ENCODE data around the gene LRG1. TPM values are rescaled to one million over a fixed set of nuclear protein-coding genes. Genes with fewer than 3 reads are reported as not detected.

LRG1 gene
- total and polyA plus RNA-seq, 8 donors, result 2.1 to 23.3 (median 7.6) TPM; not detected in 1

GRCh38 chr19:4553092-4553695 is 13.4 kb upstream of the LRG1 start:
- Histone ChIP-seq H3K36me3 (peaks cover 0 to 20% (median 6%) of the 10 kb centered on the region in 4 donors), H3K9me3 (no peaks in the 10 kb centered on the region), H3K4me3 (no peak overlapping the region), H3K27ac (no peak overlapping the region), H3K27me3 (peaks cover 0 to 35% (median 4%) of the 10 kb centered on the region in 3 donors), H3K4me1 (peaks cover 0 to 23% (median 2%) of the 10 kb centered on the region in 4 donors)
- no peak for DNase-seq
- TF ChIP-seq POLR2AphosphoS5 (IDR thresholded peaks at IDR 0.05), result no peak
- TF ChIP-seq EP300 (IDR thresholded peaks at IDR 0.05), result no peak
- TF ChIP-seq, protein P1, sequence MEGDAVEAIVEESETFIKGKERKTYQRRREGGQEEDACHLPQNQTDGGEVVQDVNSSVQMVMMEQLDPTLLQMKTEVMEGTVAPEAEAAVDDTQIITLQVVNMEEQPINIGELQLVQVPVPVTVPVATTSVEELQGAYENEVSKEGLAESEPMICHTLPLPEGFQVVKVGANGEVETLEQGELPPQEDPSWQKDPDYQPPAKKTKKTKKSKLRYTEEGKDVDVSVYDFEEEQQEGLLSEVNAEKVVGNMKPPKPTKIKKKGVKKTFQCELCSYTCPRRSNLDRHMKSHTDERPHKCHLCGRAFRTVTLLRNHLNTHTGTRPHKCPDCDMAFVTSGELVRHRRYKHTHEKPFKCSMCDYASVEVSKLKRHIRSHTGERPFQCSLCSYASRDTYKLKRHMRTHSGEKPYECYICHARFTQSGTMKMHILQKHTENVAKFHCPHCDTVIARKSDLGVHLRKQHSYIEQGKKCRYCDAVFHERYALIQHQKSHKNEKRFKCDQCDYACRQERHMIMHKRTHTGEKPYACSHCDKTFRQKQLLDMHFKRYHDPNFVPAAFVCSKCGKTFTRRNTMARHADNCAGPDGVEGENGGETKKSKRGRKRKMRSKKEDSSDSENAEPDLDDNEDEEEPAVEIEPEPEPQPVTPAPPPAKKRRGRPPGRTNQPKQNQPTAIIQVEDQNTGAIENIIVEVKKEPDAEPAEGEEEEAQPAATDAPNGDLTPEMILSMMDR (IDR thresholded peaks at IDR 0.05), result no peak
- TF ChIP-seq POLR2A (IDR thresholded peaks at IDR 0.05), result no peak
- intact Hi-C loops (cut with DNase I; ENCODE audit: low total_unique reads), result no loop called here

DNA sequence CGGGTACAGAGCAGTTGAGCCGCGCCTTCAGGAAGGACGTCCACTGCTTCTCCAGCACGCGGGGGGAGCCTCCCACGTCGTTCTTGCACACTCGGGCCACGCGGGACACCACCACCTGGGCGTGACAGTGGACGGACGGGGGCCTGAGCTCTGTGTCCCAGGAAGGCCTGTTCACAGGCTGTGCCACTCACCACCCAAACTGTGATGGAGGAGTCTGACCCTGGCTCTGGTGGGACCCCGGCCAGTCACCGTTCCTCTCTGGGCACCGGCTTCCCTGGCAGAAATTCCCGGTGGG is 12.6 kb upstream of the LRG1 start:
- intact Hi-C loops (cut with DNase I; ENCODE audit: low total_unique reads), result no loop called here
- Histone ChIP-seq H3K4me1 (peaks cover 0 to 16% (median 0%) of the 10 kb centered on the region in 4 donors), H3K4me3 (no peak overlapping the region), H3K27ac (no peak overlapping the region), H3K27me3 (peaks cover 0 to 33% (median 0%) of the 10 kb centered on the region in 3 donors), H3K36me3 (peaks cover 0 to 23% (median 6%) of the 10 kb centered on the region in 4 donors), H3K9me3 (no peaks in the 10 kb centered on the region)
- 71 to 86% (median 75%) methylated on average over 9 to 18 of the region's 18 CpGs for WGBS, 5 donors
- no peak for DNase-seq
- no peak for TF ChIP-seq POLR2A (IDR thresholded peaks at IDR 0.05)
- TF ChIP-seq, protein P1 (IDR thresholded peaks at IDR 0.05), result no peak

- peaks cover 0 to 6% (median 0%) of the 10 kb centered on the region in 4 donors for H3K4me1 ChIP-seq
- 77 to 92% (median 85%) methylated on average over 11 to 26 of the region's 26 CpGs for WGBS, 5 donors
- H3K27me3 ChIP-seq, result peaks cover 0 to 31% (median 0%) of the 10 kb centered on the region in 3 donors
- H3K9me3 ChIP-seq, result no peaks in the 10 kb centered on the region
- DNase-seq, result no peak
- TF ChIP-seq POLR2A (IDR thresholded peaks at IDR 0.05) (no peak), EP300 (IDR thresholded peaks at IDR 0.05) (no peak), POLR2AphosphoS5 (IDR thresholded peaks at IDR 0.05) (no peak)
- TF ChIP-seq, protein P1 (IDR thresholded peaks at IDR 0.05), result no peak
- H3K36me3 ChIP-seq, result peaks cover 0 to 16% (median 4%) of the 10 kb centered on the region in 4 donors
- intact Hi-C loops (cut with DNase I; ENCODE audit: low total_unique reads), result no loop called here
- no peak overlapping the region for H3K27ac ChIP-seq
- no peak overlapping the region for H3K4me3 ChIP-seq
Measured at GRCh38 chr19:4550479-4551050, 10.7 kb upstream of the LRG1 start.

DNA sequence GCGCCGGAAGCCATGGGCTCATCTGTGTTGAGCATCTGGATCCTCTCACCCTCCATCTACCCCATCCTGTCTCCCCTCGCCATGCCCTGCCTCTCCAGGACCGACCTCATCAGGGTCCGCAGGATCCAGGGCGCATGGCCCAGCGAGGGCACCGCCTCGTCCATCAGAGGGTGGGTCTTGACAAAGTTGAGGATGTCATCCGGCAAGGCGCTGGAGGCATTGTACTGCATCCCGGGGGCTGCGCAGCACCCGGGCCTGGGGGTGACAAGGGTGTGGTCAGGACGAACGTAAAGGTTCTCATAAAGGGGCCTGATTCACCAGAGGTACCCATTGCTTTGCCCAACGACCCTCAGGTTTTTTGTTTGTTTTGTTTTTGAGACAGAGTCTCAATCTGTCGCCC is 10.2 kb upstream of the LRG1 start:
- DNase-seq, result no peak
- Histone ChIP-seq H3K27me3 (peaks cover 0 to 31% (median 0%) of the 10 kb centered on the region in 3 donors), H3K27ac (no peak overlapping the region), H3K4me3 (no peak overlapping the region), H3K9me3 (no peaks in the 10 kb centered on the region), H3K4me1 (peaks cover 0 to 6% (median 0%) of the 10 kb centered on the region in 4 donors), H3K36me3 (peaks cover 0 to 15% (median 3%) of the 10 kb centered on the region in 4 donors)
- intact Hi-C loops (cut with DNase I; ENCODE audit: low total_unique reads), result no loop called here
- TF ChIP-seq EP300 (IDR thresholded peaks at IDR 0.05) (no peak), POLR2A (IDR thresholded peaks at IDR 0.05) (no peak), POLR2AphosphoS5 (IDR thresholded peaks at IDR 0.05) (no peak)
- TF ChIP-seq, protein P1 (IDR thresholded peaks at IDR 0.05), result no peak
- 88 to 93% (median 89%) methylated on average over 18 of the region's 18 CpGs for WGBS, 5 donors
